AG09309 (cell line): ENCODE measurements around the gene BSCL2.

Experiments
- DNase-seq: peaks from one replicate; pipeline ENCODE4 v3.0.0-alpha.2; 2010; ENCODE audit warnings: low read depth
- H3K4me3 ChIP-seq: 2 replicates; pipeline ENCODE4 v1.5.1; 2011; ENCODE audit warnings: mild to moderate bottlenecking, low read depth, low read length, moderate library complexity; ENCODE audit not compliant: control insufficient read depth
- TF ChIP-seq, protein P1 (sequence below): IDR thresholded peaks from 2 replicates; pipeline ENCODE4 v1.5.1; 2011; ENCODE audit warnings: mild to moderate bottlenecking, low read depth, low read length, inconsistent platforms; ENCODE audit not compliant: insufficient read depth, control insufficient read depth; ENCODE audit errors: missing control alignments

The BSCL2 gene

DNA sequence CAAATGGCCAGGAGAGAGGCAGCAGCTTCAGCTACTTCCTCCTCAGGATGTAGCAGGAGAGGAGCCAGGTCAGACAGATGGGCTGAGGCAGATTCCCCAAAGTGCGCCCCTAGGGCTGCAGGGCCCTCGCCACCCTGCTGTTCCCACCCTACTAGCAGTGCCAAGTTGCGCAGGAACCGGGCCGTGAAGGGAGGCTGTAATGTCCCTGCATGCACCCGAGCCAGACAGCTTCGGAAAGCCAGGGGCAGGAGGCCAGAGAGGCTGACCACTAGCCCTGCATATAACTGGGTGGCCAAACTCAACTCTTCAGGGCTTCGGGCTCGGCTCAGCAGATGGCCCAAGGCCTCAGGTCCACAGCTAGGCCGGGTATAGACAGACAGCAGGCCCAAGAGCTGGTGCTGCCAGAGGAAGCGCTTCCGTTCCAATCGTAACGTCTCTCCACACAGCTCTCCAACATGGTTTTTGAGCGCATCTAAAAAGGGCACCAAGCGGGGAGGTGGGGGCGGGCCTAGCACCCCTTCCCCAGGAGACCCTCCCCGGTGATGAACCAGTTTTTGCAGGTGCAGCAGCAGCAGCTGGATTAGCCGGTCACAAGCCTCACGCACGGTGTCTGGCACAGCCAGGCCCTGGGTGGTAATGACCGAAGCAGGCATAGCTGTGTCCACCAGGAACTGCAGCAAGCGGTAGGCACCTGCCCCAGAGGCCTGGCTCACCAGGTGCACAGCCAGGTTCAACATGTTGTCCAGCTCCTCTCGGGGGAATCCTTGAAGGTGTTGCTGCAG, 58.8 kb downstream of the BSCL2 start:
- H3K4me3 ChIP-seq = no peak overlapping the region
- TF ChIP-seq, protein P1, sequence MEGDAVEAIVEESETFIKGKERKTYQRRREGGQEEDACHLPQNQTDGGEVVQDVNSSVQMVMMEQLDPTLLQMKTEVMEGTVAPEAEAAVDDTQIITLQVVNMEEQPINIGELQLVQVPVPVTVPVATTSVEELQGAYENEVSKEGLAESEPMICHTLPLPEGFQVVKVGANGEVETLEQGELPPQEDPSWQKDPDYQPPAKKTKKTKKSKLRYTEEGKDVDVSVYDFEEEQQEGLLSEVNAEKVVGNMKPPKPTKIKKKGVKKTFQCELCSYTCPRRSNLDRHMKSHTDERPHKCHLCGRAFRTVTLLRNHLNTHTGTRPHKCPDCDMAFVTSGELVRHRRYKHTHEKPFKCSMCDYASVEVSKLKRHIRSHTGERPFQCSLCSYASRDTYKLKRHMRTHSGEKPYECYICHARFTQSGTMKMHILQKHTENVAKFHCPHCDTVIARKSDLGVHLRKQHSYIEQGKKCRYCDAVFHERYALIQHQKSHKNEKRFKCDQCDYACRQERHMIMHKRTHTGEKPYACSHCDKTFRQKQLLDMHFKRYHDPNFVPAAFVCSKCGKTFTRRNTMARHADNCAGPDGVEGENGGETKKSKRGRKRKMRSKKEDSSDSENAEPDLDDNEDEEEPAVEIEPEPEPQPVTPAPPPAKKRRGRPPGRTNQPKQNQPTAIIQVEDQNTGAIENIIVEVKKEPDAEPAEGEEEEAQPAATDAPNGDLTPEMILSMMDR = no peak
- no peak for DNase-seq

DNA sequence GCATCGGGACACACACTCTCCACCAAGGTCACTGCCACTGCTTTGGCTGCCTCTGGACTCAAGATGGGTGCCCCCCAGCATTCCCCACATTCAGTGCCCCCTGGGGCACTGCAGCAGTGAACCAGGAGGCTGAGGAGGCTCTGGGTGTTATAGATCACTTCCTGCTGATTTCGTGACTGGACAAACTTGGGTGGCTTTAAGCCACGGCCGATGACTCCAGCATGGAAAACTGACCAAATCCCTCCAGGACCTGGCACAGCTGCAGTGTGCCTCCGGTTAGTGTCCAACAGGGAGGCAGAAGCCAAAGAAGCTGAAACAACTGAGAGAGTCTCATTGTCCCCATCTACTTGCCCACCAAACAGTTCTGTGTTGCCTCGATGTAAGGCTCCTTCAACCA, 59.6 kb downstream of the BSCL2 start:
- TF ChIP-seq, protein P1 = no peak
- no peak overlapping the region for H3K4me3 ChIP-seq
- DNase-seq = no peak

DNA sequence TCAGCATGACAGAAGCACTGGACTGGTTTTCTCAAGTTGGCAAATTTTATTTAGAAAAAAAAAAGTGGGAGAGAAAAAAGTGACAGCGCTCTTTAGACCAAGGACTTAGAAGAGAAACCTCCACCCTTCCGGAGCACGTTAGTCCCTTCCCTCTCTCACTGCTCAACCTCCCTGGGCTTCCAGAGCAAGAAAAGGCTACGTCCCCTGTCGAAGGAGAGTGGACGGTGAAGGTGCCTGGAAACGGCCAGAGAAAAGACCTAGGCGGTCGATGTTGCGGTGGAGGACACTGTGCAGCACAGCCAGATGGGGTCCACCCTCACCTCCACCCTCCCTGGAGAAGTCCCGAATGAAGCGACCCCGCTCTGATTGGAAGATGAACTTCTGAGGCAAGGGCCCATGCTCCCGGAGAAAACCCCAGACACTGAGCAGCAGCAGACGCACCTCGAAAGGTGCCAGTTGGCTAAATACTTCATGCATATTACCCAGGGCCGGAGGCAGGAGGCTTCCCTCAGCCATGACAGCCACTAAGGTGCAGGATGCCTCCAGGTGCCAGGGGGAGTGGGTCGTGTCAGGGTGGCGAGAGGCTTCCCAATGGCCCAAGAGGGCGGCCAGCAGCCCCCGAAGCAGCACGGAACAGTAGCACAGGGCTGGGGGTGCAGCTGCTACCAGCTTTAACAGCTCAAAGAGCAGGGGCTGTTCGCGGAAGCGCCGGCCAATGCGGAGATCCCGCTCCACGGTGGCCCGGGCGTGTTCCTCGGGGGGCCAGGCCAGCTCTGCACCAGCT, 60.2 kb downstream of the BSCL2 start:
- DNase-seq = no peak
- TF ChIP-seq, protein P1 = no peak
- H3K4me3 ChIP-seq = no peak overlapping the region; the same call in none of the 2 replicates

DNA sequence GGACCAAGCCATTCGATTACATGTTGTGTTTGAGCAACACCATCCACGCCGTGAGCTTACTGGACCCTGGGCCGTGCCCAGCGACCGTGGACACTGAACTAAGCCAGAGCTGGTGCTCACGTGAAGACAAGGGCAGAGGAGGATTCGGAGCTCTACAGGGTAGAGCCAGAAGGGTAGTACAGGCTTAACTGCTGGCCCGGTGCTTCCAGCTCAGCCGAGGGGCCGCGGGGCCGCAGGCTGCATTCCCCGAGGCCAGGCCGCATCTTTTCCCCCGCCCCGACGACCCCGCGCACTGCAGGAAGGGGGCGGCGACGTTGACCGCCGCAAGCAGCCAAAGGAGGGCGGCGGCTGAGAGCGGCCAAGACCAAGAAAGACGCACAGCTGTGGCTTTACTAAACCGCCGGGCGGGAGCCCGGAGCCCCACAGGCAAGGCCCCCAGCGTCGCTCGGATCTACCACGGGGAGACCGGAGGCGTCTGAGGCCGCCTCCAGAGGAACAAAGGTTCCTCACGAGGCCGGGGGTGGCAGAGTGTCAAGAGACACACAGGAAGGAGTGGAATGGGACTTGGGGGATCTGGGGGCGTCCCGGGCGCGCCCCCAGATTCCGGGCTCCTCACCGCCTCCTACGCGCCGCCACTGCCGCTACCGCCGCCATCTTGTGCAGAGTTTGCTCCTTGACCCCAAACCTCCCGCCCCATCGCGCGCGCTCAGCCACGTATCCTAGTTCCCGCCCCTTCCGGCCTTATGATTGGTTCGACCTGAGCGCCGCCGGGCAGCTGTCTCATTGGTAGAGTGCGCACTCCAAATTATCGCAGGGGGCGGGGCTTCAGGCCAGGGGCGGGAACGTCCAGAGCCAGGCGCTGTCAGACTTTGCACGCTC, 61.0 kb downstream of the BSCL2 start, which contains the start of gene GANAB:
TSS of gene GANAB (minus strand) at position 668 of the 879 bp plus-strand sequence. CDS start at position 654, 14 bp downstream.
- DNase-seq = peak; percentile 84
- H3K4me3 ChIP-seq = peak within 1 kb of the TSS; percentile 90
- TF ChIP-seq, protein P1 = no peak

DNA sequence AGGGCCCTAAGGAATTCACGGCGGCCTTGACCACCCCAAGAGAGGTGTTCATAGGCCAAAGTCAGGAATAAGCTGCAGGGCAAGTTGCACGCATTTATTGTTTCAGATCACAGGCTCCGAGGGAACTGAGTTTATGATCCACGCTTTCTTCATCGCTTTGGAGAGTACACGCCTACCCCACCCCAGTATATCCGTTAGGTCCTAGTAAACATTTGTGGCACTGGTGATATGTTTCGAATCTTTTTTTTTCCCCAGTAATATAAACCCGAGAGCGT, 61.6 kb downstream of the BSCL2 start:
- DNase-seq = no peak
- TF ChIP-seq, protein P1 = no peak
- H3K4me3 ChIP-seq = peak overlapping the region; percentile 90

DNA sequence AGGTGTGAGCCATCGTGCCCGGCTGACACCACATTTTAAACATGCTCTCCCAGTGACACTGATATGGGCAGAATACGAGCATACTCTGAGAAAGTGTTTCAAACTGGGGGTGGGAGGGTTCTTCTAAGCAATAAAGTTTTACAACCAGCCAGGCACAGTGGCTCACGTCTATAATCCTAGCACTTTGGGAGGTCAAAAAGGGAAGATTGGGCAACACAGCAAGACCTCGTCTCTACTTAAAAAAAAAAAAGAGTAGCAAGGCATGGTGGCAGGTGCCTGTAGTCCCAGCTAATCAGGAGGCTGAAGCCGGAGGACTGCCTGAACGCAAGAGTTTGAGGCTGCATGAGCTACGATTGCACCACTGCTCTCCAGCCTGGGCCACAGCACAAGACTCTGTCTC, 63.0 kb downstream of the BSCL2 start:
- no peak overlapping the region for H3K4me3 ChIP-seq
- DNase-seq = no peak
- TF ChIP-seq, protein P1 = no peak
